Panc1 (cell line): ENCODE measurements around the gene PHF1. TPM values are rescaled to one million over a fixed set of nuclear protein-coding genes. Genes with fewer than 3 reads are reported as not detected.

Experiments
- ATAC-seq: fragments of 200-7000 bp; cut with Tn5 transposase; 2 replicates; pipeline ENCODE4 v1.9.1; 2020; ENCODE audit warnings: mild to moderate bottlenecking, moderate library complexity
- BruUV-seq: library from RNA; stranded (reverse); fragments of 400-500 nt; replicated peaks from 2 replicates; lab custom pipeline; 2021; lab: Mats Ljungman, UMichigan
- CTCF ChIA-PET: fragments of 300-600 bp; sonication (Branson Sonifier 250); formaldehyde crosslinking; loops from one replicate; lab custom pipeline; 2022; ENCODE audit warnings: antibody characterized with exemption; lab: Charles Lee
- POLR2A ChIA-PET: fragments of 300-600 bp; sonication (Branson Sonifier 250); formaldehyde crosslinking; loops from one replicate; lab custom pipeline; 2022; ENCODE audit warnings: antibody characterized with exemption; lab: Charles Lee
- DNase-seq: peaks from one replicate; pipeline ENCODE4 v3.0.0-alpha.2; 2010; ENCODE audit warnings: low read depth, low spot score
- H3K27ac ChIP-seq: 2 replicates; pipeline ENCODE4 v1.5.1; 2011; ENCODE audit warnings: mild to moderate bottlenecking, low read length, inconsistent platforms
- H3K27me3 ChIP-seq: fragments of 200-500 bp; sonication (Bioruptor generic); 2 replicates; pipeline ENCODE4 v1.6.0; 2014; ENCODE audit warnings: low read length, inconsistent platforms; ENCODE audit not compliant: control insufficient read depth, insufficient read depth
- H3K36me3 ChIP-seq: fragments of 200-500 bp; sonication (Bioruptor generic); 2 replicates; pipeline ENCODE4 v1.5.1; 2014; ENCODE audit warnings: inconsistent platforms, mild to moderate bottlenecking, low read length, moderate library complexity; ENCODE audit not compliant: control insufficient read depth, insufficient read depth
- H3K4me1 ChIP-seq: 2 replicates; pipeline ENCODE4 v1.5.1; 2011; ENCODE audit warnings: inconsistent platforms, mild to moderate bottlenecking, low read length, moderate library complexity; ENCODE audit not compliant: control insufficient read depth, insufficient read depth
- H3K4me3 ChIP-seq, 2 experiments: 2 replicates each; pipeline ENCODE4 v1.5.1; 2011 to 2012; ENCODE audit warnings: low read depth in 2 of 2, low read length in 2 of 2, mild to moderate bottlenecking in 2 of 2, inconsistent platforms in 1 of 2, moderate library complexity in 1 of 2
- H3K9me3 ChIP-seq: fragments of 200-500 bp; sonication (Bioruptor generic); 2 replicates; pipeline ENCODE4 v1.5.1; 2014; ENCODE audit warnings: low read depth, mild to moderate bottlenecking, inconsistent platforms, low read length, moderate library complexity; ENCODE audit not compliant: control insufficient read depth, insufficient read depth
- POLR2AphosphoS5 ChIP-seq: IDR thresholded peaks from 2 replicates; pipeline ENCODE4 v1.6.1; 2012; ENCODE audit warnings: mild to moderate bottlenecking, low read depth, low read length, moderate library complexity
- SIN3A ChIP-seq: IDR thresholded peaks from 2 replicates; pipeline ENCODE4 v1.6.1; 2012; ENCODE audit warnings: low read depth, mild to moderate bottlenecking, low read length, moderate library complexity, borderline replicate concordance; ENCODE audit not compliant: insufficient read depth
- TCF7L2 ChIP-seq: IDR thresholded peaks from 2 replicates; pipeline ENCODE4 v1.6.1; 2011; ENCODE audit warnings: mild to moderate bottlenecking, low read depth, low read length, inconsistent platforms
- in situ Hi-C: cut with HindIII; loops from 2 replicates; pipeline ENCODE4 v1.10.0; 2016; ENCODE audit warnings: low sequenced_read_pairs, low pct_unique_long_range_greater_than_20kb
- intact Hi-C: fragments of 100-400 bp; cut with micrococcal nuclease; formaldehyde crosslinking; loops from one replicate; pipeline ENCODE4 v1.10.0; 2022; ENCODE audit not compliant: unreplicated experiment
- total RNA-seq: library from RNA; stranded (reverse); gene quantifications from one replicate; pipeline ENCODE4 v1.2.1, GENCODE V29; 2021; ENCODE audit not compliant: unreplicated experiment
- TF ChIP-seq, protein P1 (sequence below): fragments of 450-650 bp; IDR thresholded peaks from 2 replicates; pipeline ENCODE4 v1.5.1; 2017; ENCODE audit warnings: mild to moderate bottlenecking
- TF ChIP-seq, protein P2 (sequence below), 2 experiments: IDR thresholded peaks; 2 replicates each; pipeline ENCODE4 v1.6.1; 2011 to 2012; ENCODE audit warnings: low read depth in 2 of 2, control low read depth in 1 of 2, low read length in 1 of 2, mild to moderate bottlenecking in 1 of 2, moderate library complexity in 1 of 2; ENCODE audit not compliant: insufficient read depth in 1 of 2

Gene PHF1
- total RNA-seq, 1 experiment from 2014 or later: 51.6 TPM

DNA sequence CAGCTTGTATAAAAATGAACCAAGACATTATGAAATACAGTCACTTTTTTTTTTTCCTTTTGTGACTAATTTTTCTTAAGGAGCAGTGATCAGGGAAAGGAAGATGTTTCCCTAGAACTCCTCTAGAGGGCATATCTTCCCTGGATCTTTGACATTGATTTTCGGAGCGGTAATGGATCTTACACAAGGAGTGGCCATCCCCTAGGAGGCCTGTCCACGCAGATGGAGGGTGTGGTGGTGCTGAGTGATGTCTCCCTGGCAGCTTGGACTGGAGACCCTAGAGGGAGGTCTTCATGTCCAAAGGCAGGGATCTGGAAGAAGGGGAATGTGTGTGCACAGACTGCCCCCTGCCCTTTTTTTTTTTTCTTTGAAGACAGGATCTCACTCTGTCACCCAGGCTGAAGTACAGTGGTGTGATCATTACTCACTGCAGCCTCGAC, 26.2 kb upstream of the PHF1 start:
- no TSS peak for BruUV-seq
- Histone ChIP-seq H3K4me3 (no peak overlapping the region), H3K27me3 (no peaks in the 10 kb centered on the region), H3K27ac (no peak overlapping the region), H3K4me1 (no peaks in the 10 kb centered on the region), H3K36me3 (no peaks in the 10 kb centered on the region), H3K9me3 (no peaks in the 10 kb centered on the region)
- peak; percentile 85 for ATAC-seq
- no peak for TF ChIP-seq TCF7L2
- TF ChIP-seq, protein P1, sequence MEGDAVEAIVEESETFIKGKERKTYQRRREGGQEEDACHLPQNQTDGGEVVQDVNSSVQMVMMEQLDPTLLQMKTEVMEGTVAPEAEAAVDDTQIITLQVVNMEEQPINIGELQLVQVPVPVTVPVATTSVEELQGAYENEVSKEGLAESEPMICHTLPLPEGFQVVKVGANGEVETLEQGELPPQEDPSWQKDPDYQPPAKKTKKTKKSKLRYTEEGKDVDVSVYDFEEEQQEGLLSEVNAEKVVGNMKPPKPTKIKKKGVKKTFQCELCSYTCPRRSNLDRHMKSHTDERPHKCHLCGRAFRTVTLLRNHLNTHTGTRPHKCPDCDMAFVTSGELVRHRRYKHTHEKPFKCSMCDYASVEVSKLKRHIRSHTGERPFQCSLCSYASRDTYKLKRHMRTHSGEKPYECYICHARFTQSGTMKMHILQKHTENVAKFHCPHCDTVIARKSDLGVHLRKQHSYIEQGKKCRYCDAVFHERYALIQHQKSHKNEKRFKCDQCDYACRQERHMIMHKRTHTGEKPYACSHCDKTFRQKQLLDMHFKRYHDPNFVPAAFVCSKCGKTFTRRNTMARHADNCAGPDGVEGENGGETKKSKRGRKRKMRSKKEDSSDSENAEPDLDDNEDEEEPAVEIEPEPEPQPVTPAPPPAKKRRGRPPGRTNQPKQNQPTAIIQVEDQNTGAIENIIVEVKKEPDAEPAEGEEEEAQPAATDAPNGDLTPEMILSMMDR: peak; percentile 75
- TF ChIP-seq SIN3A: no peak
- intact Hi-C loops (no loop called here), in situ Hi-C loops (no loop called here)
- DNase-seq: no peak
- CTCF ChIA-PET: no interaction called here
- POLR2A ChIA-PET: interaction anchor here (0.6 to 0.7 kb wide), 3 partner anchors 16 to 413 kb away, joined by 3 to 5 read pairs (median 5); no protein-coding TSS in a partner anchor

DNA sequence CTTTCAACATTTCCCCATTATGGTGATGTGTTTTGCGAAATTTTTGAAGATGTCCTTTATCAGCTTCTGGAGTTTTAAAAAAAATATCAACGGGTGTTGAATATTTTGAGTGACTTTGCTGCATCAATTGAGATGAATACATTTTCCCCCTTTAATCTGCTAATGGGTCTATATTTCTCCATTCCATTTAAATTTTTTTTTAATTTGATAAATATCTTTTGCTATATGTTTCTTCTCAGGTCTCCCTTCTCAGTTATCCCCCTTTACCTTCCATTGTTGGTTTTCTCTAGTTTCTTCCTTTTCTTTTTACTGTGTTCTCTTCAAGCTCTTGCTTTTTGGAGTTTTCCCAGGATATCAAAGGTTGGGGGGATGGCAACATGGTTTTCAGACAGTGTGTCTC, 20.6 kb upstream of the PHF1 start:
- intact Hi-C loops: no loop called here
- in situ Hi-C loops: no loop called here
- DNase-seq (no peak), ATAC-seq (no peak)
- peak overlapping the region; percentile 98 for H3K27ac ChIP-seq
- H3K4me3 ChIP-seq: no peak overlapping the region
- H3K27me3 ChIP-seq: no peaks in the 10 kb centered on the region
- ChIA-PET CTCF (interaction anchor here (0.8 kb wide), 1 partner anchor 78 kb away, joined by 3 read pairs; no protein-coding TSS in a partner anchor), POLR2A (no interaction called here)
- no peaks in the 10 kb centered on the region for H3K36me3 ChIP-seq
- TF ChIP-seq, protein P1: no peak
- no peak for TF ChIP-seq TCF7L2
- TF ChIP-seq, protein P2, sequence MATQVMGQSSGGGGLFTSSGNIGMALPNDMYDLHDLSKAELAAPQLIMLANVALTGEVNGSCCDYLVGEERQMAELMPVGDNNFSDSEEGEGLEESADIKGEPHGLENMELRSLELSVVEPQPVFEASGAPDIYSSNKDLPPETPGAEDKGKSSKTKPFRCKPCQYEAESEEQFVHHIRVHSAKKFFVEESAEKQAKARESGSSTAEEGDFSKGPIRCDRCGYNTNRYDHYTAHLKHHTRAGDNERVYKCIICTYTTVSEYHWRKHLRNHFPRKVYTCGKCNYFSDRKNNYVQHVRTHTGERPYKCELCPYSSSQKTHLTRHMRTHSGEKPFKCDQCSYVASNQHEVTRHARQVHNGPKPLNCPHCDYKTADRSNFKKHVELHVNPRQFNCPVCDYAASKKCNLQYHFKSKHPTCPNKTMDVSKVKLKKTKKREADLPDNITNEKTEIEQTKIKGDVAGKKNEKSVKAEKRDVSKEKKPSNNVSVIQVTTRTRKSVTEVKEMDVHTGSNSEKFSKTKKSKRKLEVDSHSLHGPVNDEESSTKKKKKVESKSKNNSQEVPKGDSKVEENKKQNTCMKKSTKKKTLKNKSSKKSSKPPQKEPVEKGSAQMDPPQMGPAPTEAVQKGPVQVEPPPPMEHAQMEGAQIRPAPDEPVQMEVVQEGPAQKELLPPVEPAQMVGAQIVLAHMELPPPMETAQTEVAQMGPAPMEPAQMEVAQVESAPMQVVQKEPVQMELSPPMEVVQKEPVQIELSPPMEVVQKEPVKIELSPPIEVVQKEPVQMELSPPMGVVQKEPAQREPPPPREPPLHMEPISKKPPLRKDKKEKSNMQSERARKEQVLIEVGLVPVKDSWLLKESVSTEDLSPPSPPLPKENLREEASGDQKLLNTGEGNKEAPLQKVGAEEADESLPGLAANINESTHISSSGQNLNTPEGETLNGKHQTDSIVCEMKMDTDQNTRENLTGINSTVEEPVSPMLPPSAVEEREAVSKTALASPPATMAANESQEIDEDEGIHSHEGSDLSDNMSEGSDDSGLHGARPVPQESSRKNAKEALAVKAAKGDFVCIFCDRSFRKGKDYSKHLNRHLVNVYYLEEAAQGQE (IDR thresholded peaks at IDR 0.05; ENCODE audit: insufficient read depth in 1 of 2, low read depth in 2 of 2, low read length in 1 of 2): no peak
- TF ChIP-seq POLR2AphosphoS5: no peak
- no peak for TF ChIP-seq SIN3A
- H3K4me1 ChIP-seq: peaks cover 18% of the 10 kb centered on the region
- H3K9me3 ChIP-seq: no peaks in the 10 kb centered on the region
- no TSS peak for BruUV-seq
